MM.1S (cell line): Measurements from ENCODE around the gene HSPG2.

Experiments
- DNase-seq: peaks from one replicate; pipeline ENCODE4 v3.0.0-alpha.2; 2015
- H2AFZ ChIP-seq: fragments of 300-600 bp; sonication (generic); 2 replicates; pipeline ENCODE4 v1.6.0; 2016; ENCODE audit warnings: antibody characterized with exemption, low read length
- H3F3A ChIP-seq: fragments of 300-600 bp; sonication (generic); 2 replicates; pipeline ENCODE4 v1.6.1; 2016; ENCODE audit warnings: mild to moderate bottlenecking, antibody characterized with exemption, low read length, moderate library complexity, mixed read lengths; ENCODE audit not compliant: insufficient read depth
- H3K27ac ChIP-seq: fragments of 300-600 bp; sonication (generic); 2 replicates; pipeline ENCODE4 v1.5.1; 2016; ENCODE audit warnings: mild to moderate bottlenecking, low read length
- H3K27me3 ChIP-seq: fragments of 300-600 bp; sonication (generic); replicated peaks from 2 replicates; pipeline ENCODE4 v1.6.0; 2016; ENCODE audit warnings: low read length; ENCODE audit not compliant: insufficient read depth
- H3K36me3 ChIP-seq: fragments of 300-600 bp; sonication (generic); replicated peaks from 2 replicates; pipeline ENCODE4 v1.6.1; 2016; ENCODE audit warnings: mild to moderate bottlenecking, low read length, mixed read lengths; ENCODE audit not compliant: insufficient read depth
- H3K4me1 ChIP-seq: fragments of 300-600 bp; sonication (generic); 2 replicates; pipeline ENCODE4 v1.6.1; 2016; ENCODE audit warnings: low read length, mixed read lengths
- H3K4me2 ChIP-seq: fragments of 300-600 bp; sonication (generic); 2 replicates; pipeline ENCODE4 v1.6.0; 2016; ENCODE audit warnings: low read depth, low read length
- H3K4me3 ChIP-seq: fragments of 300-600 bp; sonication (generic); 2 replicates; pipeline ENCODE4 v1.5.1; 2016; ENCODE audit warnings: low read length, mixed read lengths
- H3K79me2 ChIP-seq: fragments of 300-600 bp; sonication (generic); 2 replicates; pipeline ENCODE4 v1.6.1; 2016; ENCODE audit warnings: mixed run types, low read length, mixed read lengths
- H3K9ac ChIP-seq: fragments of 300-600 bp; sonication (generic); 2 replicates; pipeline ENCODE4 v1.6.1; 2016; ENCODE audit warnings: low read length, mixed read lengths
- H3K9me2 ChIP-seq: fragments of 300-600 bp; sonication (generic); replicated peaks from 2 replicates; pipeline ENCODE4 v1.6.1; 2016; ENCODE audit warnings: mild to moderate bottlenecking, low read length, mixed read lengths; ENCODE audit not compliant: insufficient read depth
- H3K9me3 ChIP-seq: fragments of 300-600 bp; sonication (generic); replicated peaks from 2 replicates; pipeline ENCODE4 v1.6.1; 2016; ENCODE audit warnings: mild to moderate bottlenecking, low read length, mixed read lengths; ENCODE audit not compliant: insufficient read depth
- H4K20me1 ChIP-seq: fragments of 300-600 bp; sonication (generic); 2 replicates; pipeline ENCODE4 v1.6.1; 2016; ENCODE audit warnings: mild to moderate bottlenecking, low read length, moderate library complexity, mixed read lengths; ENCODE audit not compliant: insufficient read depth
- CTCF ChIP-seq: fragments of 300-600 bp; sonication (generic); IDR thresholded peaks from 2 replicates; pipeline ENCODE4 v1.5.1; 2016; ENCODE audit warnings: antibody characterized with exemption, low read length, mixed read lengths
- EZH2 ChIP-seq: fragments of 300-600 bp; sonication (generic); optimal IDR thresholded peaks from 2 replicates; pipeline ENCODE3; 2017; ENCODE audit warnings: low read depth, mild to moderate bottlenecking, antibody characterized with exemption, low read length, mixed read lengths
- EZH2phosphoT487 ChIP-seq: fragments of 300-600 bp; sonication (generic); IDR thresholded peaks from 2 replicates; pipeline ENCODE4 v1.6.1; 2018; ENCODE audit warnings: antibody characterized with exemption, low read length

The HSPG2 gene

GRCh38 chr1:21878840-21879478 lies 58.2 kb downstream of the HSPG2 start:
- Histone ChIP-seq H3K9me2 (no peaks in the 10 kb centered on the region), H3K79me2 (no peaks in the 10 kb centered on the region), H3F3A (no peaks in the 10 kb centered on the region), H3K4me1 (no peaks in the 10 kb centered on the region), H4K20me1 (no peaks in the 10 kb centered on the region), H2AFZ (no peak overlapping the region), H3K27ac (no peak overlapping the region), H3K27me3 (peaks cover 9% of the 10 kb centered on the region), H3K36me3 (no peaks in the 10 kb centered on the region), H3K9me3 (no peaks in the 10 kb centered on the region), H3K4me2 (no peak overlapping the region), H3K4me3 (no peak overlapping the region), H3K9ac (no peak overlapping the region)
- TF ChIP-seq CTCF (no peak), EZH2phosphoT487 (no peak), EZH2 (no peak)
- DNase-seq: no peak

GRCh38 chr1:21878009-21878773 lies 58.9 kb downstream of the HSPG2 start:
- H3K79me2 ChIP-seq: no peaks in the 10 kb centered on the region
- no peaks in the 10 kb centered on the region for H3K4me1 ChIP-seq
- no peaks in the 10 kb centered on the region for H3K9me2 ChIP-seq
- H3K4me2 ChIP-seq: no peak overlapping the region
- no peaks in the 10 kb centered on the region for H3K9me3 ChIP-seq
- H3K36me3 ChIP-seq: no peaks in the 10 kb centered on the region
- no peak overlapping the region for H3K27ac ChIP-seq
- no peaks in the 10 kb centered on the region for H4K20me1 ChIP-seq
- H3K27me3 ChIP-seq: 0 out of 2 replicates have a peak, but pooled peaks cover under 1% of the 10 kb centered on the region
- no peak overlapping the region for H2AFZ ChIP-seq
- H3F3A ChIP-seq: no peaks in the 10 kb centered on the region
- H3K4me3 ChIP-seq: no peak overlapping the region
- TF ChIP-seq CTCF (no peak), EZH2phosphoT487 (no peak), EZH2 (no peak)
- DNase-seq: no peak
- H3K9ac ChIP-seq: no peak overlapping the region

GRCh38 chr1:21876267-21876666 lies 60.8 kb downstream of the HSPG2 start:
- Histone ChIP-seq H3K4me1 (no peaks in the 10 kb centered on the region), H3K79me2 (no peaks in the 10 kb centered on the region), H3K36me3 (no peaks in the 10 kb centered on the region), H3K9me2 (no peaks in the 10 kb centered on the region), H3F3A (no peaks in the 10 kb centered on the region), H3K9ac (no peak overlapping the region), H3K4me3 (no peak overlapping the region), H3K27ac (no peak overlapping the region), H3K4me2 (no peak overlapping the region), H2AFZ (no peak overlapping the region), H3K27me3 (no peaks in the 10 kb centered on the region), H4K20me1 (no peaks in the 10 kb centered on the region), H3K9me3 (no peaks in the 10 kb centered on the region)
- TF ChIP-seq EZH2phosphoT487: no peak
- TF ChIP-seq CTCF: no peak
- TF ChIP-seq EZH2: no peak
- DNase-seq: no peak
